OCI-LY7 (cell line): ENCODE measurements around the gene ATE1.

ENCODE experiments used
- EZH2phosphoT487 ChIP-seq: fragments of 200-600 bp; sonication (generic); IDR thresholded peaks from 2 replicates; pipeline ENCODE4 v1.6.1; 2018; ENCODE audit warnings: low read depth, borderline replicate concordance, mild to moderate bottlenecking, mixed run types, antibody characterized with exemption, low read length, moderate library complexity, mixed read lengths
- TF ChIP-seq, protein P1 (sequence below): fragments of 200-600 bp; sonication (generic); conservative IDR thresholded peaks from 2 replicates; pipeline ENCODE4 v1.5.1; 2014; ENCODE audit warnings: mild to moderate bottlenecking, antibody characterized with exemption, low read length, moderate library complexity, mixed read lengths

DNA sequence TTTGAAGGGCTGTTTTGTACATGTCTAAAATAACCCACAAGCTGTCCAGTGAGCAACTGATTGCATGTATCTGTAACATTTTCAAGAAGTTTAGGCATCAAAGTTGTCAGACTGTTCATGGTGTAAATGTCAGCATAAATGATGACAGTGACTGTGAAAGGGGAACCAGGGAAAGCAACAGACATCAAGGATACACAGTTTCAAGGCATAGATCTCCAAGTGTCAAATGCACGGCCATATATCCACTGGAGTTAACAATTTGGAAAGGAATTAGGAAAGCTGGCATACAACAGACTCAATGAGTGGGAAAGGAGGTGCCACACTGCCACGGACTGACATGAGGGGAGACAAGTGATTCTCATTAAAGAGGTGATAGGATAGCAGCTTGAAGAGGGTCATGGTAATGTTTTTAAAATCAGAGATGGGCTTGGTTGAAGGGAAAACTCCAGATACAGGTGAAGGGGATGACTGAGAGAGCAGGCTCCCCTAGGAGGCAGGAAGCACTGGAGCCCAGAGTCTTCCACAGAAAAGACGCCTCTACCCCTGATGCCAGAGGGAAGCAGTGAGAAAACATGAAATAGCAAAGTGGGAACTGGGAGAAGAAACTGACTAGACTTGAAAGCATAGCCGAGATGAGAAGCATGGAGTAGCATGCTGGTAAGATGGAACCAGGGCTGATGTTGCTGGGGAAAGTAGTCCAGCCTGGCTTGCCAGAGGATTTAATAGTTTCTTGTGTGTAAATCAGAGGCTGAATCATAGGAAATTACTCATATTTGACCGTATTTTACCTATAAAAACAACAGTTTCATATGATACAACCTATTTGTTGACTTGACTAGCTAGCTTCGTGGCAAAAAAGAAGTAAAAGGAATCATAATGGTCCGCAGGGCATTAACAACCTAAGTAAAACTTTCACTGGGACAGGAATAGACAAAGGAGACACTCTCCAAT lies 28.6 kb upstream of the ATE1 start:
- TF ChIP-seq, protein P1, sequence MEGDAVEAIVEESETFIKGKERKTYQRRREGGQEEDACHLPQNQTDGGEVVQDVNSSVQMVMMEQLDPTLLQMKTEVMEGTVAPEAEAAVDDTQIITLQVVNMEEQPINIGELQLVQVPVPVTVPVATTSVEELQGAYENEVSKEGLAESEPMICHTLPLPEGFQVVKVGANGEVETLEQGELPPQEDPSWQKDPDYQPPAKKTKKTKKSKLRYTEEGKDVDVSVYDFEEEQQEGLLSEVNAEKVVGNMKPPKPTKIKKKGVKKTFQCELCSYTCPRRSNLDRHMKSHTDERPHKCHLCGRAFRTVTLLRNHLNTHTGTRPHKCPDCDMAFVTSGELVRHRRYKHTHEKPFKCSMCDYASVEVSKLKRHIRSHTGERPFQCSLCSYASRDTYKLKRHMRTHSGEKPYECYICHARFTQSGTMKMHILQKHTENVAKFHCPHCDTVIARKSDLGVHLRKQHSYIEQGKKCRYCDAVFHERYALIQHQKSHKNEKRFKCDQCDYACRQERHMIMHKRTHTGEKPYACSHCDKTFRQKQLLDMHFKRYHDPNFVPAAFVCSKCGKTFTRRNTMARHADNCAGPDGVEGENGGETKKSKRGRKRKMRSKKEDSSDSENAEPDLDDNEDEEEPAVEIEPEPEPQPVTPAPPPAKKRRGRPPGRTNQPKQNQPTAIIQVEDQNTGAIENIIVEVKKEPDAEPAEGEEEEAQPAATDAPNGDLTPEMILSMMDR = no peak
- no peak for TF ChIP-seq EZH2phosphoT487
